ENCODE results near the gene LRMDA. TPM values are rescaled to one million over a fixed set of nuclear protein-coding genes. Genes with fewer than 3 reads are reported as not detected.

LRMDA gene
- total and polyA plus RNA-seq, 2 of the 8 experiments (the other 6 are each of a cell fraction or from before 2014, with no cell fraction given) = 0.86 to 2.8 TPM

DNA sequence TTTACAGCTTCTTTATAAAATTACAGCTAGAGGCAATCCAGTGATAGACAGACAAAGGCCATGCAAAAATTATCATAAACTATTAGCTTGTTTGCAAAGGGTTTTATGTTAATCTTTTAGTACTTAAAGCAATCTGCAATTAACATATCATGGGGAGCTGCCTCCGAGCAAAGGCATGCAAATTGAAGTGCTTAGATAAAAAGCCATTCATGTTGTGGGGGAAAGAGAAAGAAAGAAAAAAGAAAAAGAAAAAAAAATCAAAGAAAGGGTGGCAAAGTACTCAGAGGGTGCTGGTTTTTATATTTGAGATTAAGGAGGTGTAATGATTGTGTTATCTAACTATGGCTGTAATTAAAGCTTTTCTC is 799.5 kb downstream of the LRMDA start:
- H3K79me2 ChIP-seq (ENCODE audit: control insufficient read depth in 1 of 2, insufficient read depth in 2 of 2, low read length in 2 of 2) = no peaks in the 10 kb centered on the region
- H2BK12ac ChIP-seq (ENCODE audit: low read depth, low read length) = no peak overlapping the region
- no peak overlapping the region for H4K5ac ChIP-seq (ENCODE audit: insufficient read length, low read depth, low read length)
- no peak overlapping the region for H3K27ac ChIP-seq (ENCODE audit: low read depth, low read length)
- no peak overlapping the region for H2AK5ac ChIP-seq (ENCODE audit: low read depth, low read length)
- WGBS, 2 experiments (ENCODE audit: extremely low coverage in 1 of 2, insufficient coverage in 1 of 2, insufficient read length in 1 of 2, insufficient replicate concordance in 2 of 2, low coverage in 1 of 2, low lambda C conversion rate in 2 of 2, missing lambda C conversion rate in 1 of 2) = 0% methylated on average over 1 of the region's 1 CpG; no CpG with 5 or more reads in 1 of the 2 experiments
- H3K36me3 ChIP-seq (ENCODE audit: control insufficient read depth in 2 of 4, insufficient read depth in 4 of 4, low read length in 3 of 4) = peaks cover 0 to 4% (median 0%) of the 10 kb centered on the region in 4 experiments; a peak in 1 of 8 replicates
- H3K4me2 ChIP-seq (ENCODE audit: insufficient read depth in 1 of 2, low read depth in 2 of 2, low read length in 2 of 2) = peak overlapping the region; percentile 17 to 30; a peak in 2 of 4 replicates
- no peak overlapping the region for H4K91ac ChIP-seq (replicated peaks; ENCODE audit: insufficient read length, low read length)
- H3K9ac ChIP-seq (replicated peaks in 1 of 4; ENCODE audit: extremely low read depth in 1 of 4, low read depth in 3 of 4, low read length in 3 of 4) = no peak overlapping the region
- no peaks in the 10 kb centered on the region for H3K79me1 ChIP-seq (ENCODE audit: low read depth, low read length)
- H2BK5ac ChIP-seq (ENCODE audit: low read depth, low read length) = no peak overlapping the region
- no peak overlapping the region for H3K18ac ChIP-seq (ENCODE audit: extremely low read depth, low read length)
- H3K23me2 ChIP-seq (ENCODE audit: low read depth, low read length) = no peaks in the 10 kb centered on the region
- H4K20me1 ChIP-seq (replicated peaks in 1 of 2; ENCODE audit: control insufficient read depth in 1 of 2, insufficient read depth in 2 of 2, low read length in 2 of 2) = peaks cover 5 to 8% of the 10 kb centered on the region in 2 experiments
- peaks cover 63 to 88% (median 79%) of the 10 kb centered on the region in 4 experiments for H3K27me3 ChIP-seq (replicated peaks in 1 of 4; ENCODE audit: control insufficient read depth in 3 of 4, extremely low read depth in 1 of 4, insufficient read depth in 3 of 4, low read length in 3 of 4)
- no peaks in the 10 kb centered on the region for H3K9me3 ChIP-seq (ENCODE audit: insufficient read depth in 2 of 2, low read depth in 1 of 2, low read length in 1 of 2)
- H2BK120ac ChIP-seq (replicated peaks; ENCODE audit: low read depth, low read length) = no peak overlapping the region
- H2AFZ ChIP-seq (ENCODE audit: low read length) = no peak overlapping the region
- H3K14ac ChIP-seq (ENCODE audit: insufficient read length) = no peak overlapping the region
- DNase-seq (ENCODE audit: low read depth in 1 of 2, low spot score in 2 of 2) = no peak
- ChIA-PET POLR2A (ENCODE audit: partially characterized antibody) (no interaction called here), CTCF (ENCODE audit: partially characterized antibody) (interaction anchor here (0.6 to 0.7 kb wide), 2 partner anchors 84 kb away, joined by 3 to 4 read pairs; no protein-coding TSS in a partner anchor)
- no peak for FAIRE-seq
- no peak overlapping the region; a peak in 1 of 8 replicates for H3K4me3 ChIP-seq (ENCODE audit: extremely low read depth in 1 of 4, insufficient read depth in 2 of 4, low read depth in 3 of 4, low read length in 4 of 4)
- no peak overlapping the region for H3K4ac ChIP-seq (replicated peaks; ENCODE audit: insufficient read length, low read depth, low read length)
- no peak overlapping the region for H2BK15ac ChIP-seq (ENCODE audit: low read length)
- peaks cover 0 to 2% (median 2%) of the 10 kb centered on the region in 4 experiments; a peak in 3 of 7 replicates for H3K4me1 ChIP-seq (replicated peaks in 1 of 4; ENCODE audit: control insufficient read depth in 3 of 4, insufficient read depth in 4 of 4, low read length in 3 of 4)
- H3K56ac ChIP-seq (replicated peaks; ENCODE audit: insufficient read length, low read depth, low read length) = no peak overlapping the region
- no peak overlapping the region for H4K8ac ChIP-seq (ENCODE audit: extremely low read depth, insufficient read depth, low read length)
- TF ChIP-seq NANOG (IDR thresholded peaks at IDR 0.05; ENCODE audit: insufficient read depth, low read depth, low read length, poor library complexity, severe bottlenecking) (peak; percentile 13), MAFK (IDR thresholded peaks at IDR 0.05; ENCODE audit: low read depth, low read length) (no peak), ZNF274 (IDR thresholded peaks at IDR 0.05; ENCODE audit: borderline replicate concordance, extremely low read depth, low read length) (no peak)
- H2BK20ac ChIP-seq (ENCODE audit: low read length) = no peak overlapping the region
- H3K23ac ChIP-seq (ENCODE audit: insufficient read length) = no peak overlapping the region
